ENCODE data around the gene CACFD1.

- no peak for TF ChIP-seq CTCF (IDR thresholded peaks at IDR 0.05)
- TF ChIP-seq POLR2AphosphoS5 (IDR thresholded peaks at IDR 0.05; ENCODE audit: insufficient read depth in 1 of 2, low read depth in 1 of 2) = no peak
Measured at GRCh38 chr9:133429214-133429613, 30.6 kb upstream of the CACFD1 start.

Data from vagina (tissue), 2 donors.